WTC11 (cell line): ENCODE measurements around the gene RMI2. TPM values are rescaled to one million over a fixed set of nuclear protein-coding genes. Genes with fewer than 3 reads are reported as not detected.

ENCODE experiments used
- ATAC-seq: fragments of 200-7000 bp; cut with Tn5 transposase; 2 replicates; pipeline ENCODE4 v1.10.0; 2021; ENCODE audit warnings: mild to moderate bottlenecking, moderate library complexity
- CTCF ChIA-PET: fragments of 300-600 bp; sonication (Branson Sonifier 250); formaldehyde crosslinking; loops from one replicate; lab custom pipeline; 2021; ENCODE audit warnings: antibody characterized with exemption; lab: Charles Lee
- POLR2A ChIA-PET: fragments of 350-600 bp; sonication (Branson Sonifier 250); formaldehyde crosslinking; loops from one replicate; lab custom pipeline; 2021; ENCODE audit warnings: antibody characterized with exemption; lab: Charles Lee
- DNase-seq: peaks from one replicate; pipeline ENCODE4 v3.0.0; 2021; ENCODE audit warnings: low spot score
- H3K27ac Mint-ChIP-seq: 2 replicates; pipeline ENCODE4 v1.8.0; 2021; ENCODE audit warnings: mixed read lengths
- H3K27me3 Mint-ChIP-seq: 2 replicates; pipeline ENCODE4 v1.8.0; 2021; ENCODE audit warnings: low read depth, mild to moderate bottlenecking, moderate library complexity, mixed read lengths
- H3K36me3 Mint-ChIP-seq: 2 replicates; pipeline ENCODE4 v1.8.0; 2021; ENCODE audit warnings: mixed read lengths
- H3K4me1 Mint-ChIP-seq: 2 replicates; pipeline ENCODE4 v1.8.0; 2022; ENCODE audit warnings: mixed read lengths
- H3K4me3 Mint-ChIP-seq: 2 replicates; pipeline ENCODE4 v1.8.0; 2021; ENCODE audit warnings: mild to moderate bottlenecking, moderate library complexity, mixed read lengths
- H3K9me3 Mint-ChIP-seq: 2 replicates; pipeline ENCODE4 v1.8.0; 2021; ENCODE audit warnings: mixed read lengths
- FOXJ3 ChIP-seq: sonication (generic); formaldehyde crosslinking; IDR thresholded peaks from 2 replicates; pipeline ENCODE4 v1.9.0; 2021; ENCODE audit warnings: missing genetic modification reagents, mild to moderate bottlenecking, borderline replicate concordance
- FOXK1 ChIP-seq: sonication (generic); formaldehyde crosslinking; IDR thresholded peaks from 2 replicates; pipeline ENCODE4 v1.8.0; 2022; ENCODE audit warnings: mild to moderate bottlenecking, moderate library complexity, missing genetic modification reagents
- KAT7 ChIP-seq: sonication (generic); formaldehyde crosslinking; IDR thresholded peaks from 2 replicates; pipeline ENCODE4 v1.8.1; 2023; ENCODE audit warnings: missing genetic modification reagents, mild to moderate bottlenecking, borderline replicate concordance
- NR2C2 ChIP-seq: sonication (generic); formaldehyde crosslinking; IDR thresholded peaks from 2 replicates; pipeline ENCODE4 v1.8.0; 2022; ENCODE audit warnings: mild to moderate bottlenecking, missing genetic modification reagents
- OVOL2 ChIP-seq: fragments of 250-450 bp; sonication (Bioruptor Pico); IDR thresholded peaks from 2 replicates; pipeline ENCODE4 v1.9.0; 2021; ENCODE audit warnings: mild to moderate bottlenecking, borderline replicate concordance
- PRRX2 ChIP-seq: fragments of 250-450 bp; sonication (Bioruptor Pico); IDR thresholded peaks from 2 replicates; pipeline ENCODE4 v1.8.0; 2021; ENCODE audit warnings: mild to moderate bottlenecking
- RELA ChIP-seq: sonication (generic); formaldehyde crosslinking; IDR thresholded peaks from 2 replicates; pipeline ENCODE4 v1.8.1; 2022; ENCODE audit warnings: missing genetic modification reagents, mild to moderate bottlenecking, borderline replicate concordance
- TCF7 ChIP-seq: sonication (generic); formaldehyde crosslinking; IDR thresholded peaks from 2 replicates; pipeline ENCODE4 v1.8.0; 2022; ENCODE audit warnings: mild to moderate bottlenecking, low read depth, missing genetic modification reagents, moderate library complexity
- TEAD1 ChIP-seq: sonication (generic); formaldehyde crosslinking; IDR thresholded peaks from 2 replicates; pipeline ENCODE4 v1.8.0; 2022; ENCODE audit warnings: mild to moderate bottlenecking, missing genetic modification reagents
- ZNF121 ChIP-seq: sonication (generic); formaldehyde crosslinking; IDR thresholded peaks from 2 replicates; pipeline ENCODE4 v1.8.0; 2023; ENCODE audit warnings: missing genetic modification reagents
- ZNF317 ChIP-seq: sonication (generic); formaldehyde crosslinking; IDR thresholded peaks from 2 replicates; pipeline ENCODE4 v1.8.1; 2023; ENCODE audit warnings: low read depth, mild to moderate bottlenecking, moderate library complexity, missing genetic modification reagents, borderline replicate concordance
- total RNA-seq: library from RNA; stranded (reverse); gene quantifications from 3 replicates; pipeline ENCODE4 v1.2.3, GENCODE V29; 2021
- TF ChIP-seq, protein P1 (sequence below): sonication (generic); formaldehyde crosslinking; IDR thresholded peaks from 2 replicates; pipeline ENCODE4 v1.8.0; 2022; ENCODE audit warnings: mild to moderate bottlenecking, missing genetic modification reagents
- TF ChIP-seq, protein P2 (sequence below): sonication (generic); formaldehyde crosslinking; IDR thresholded peaks from 2 replicates; pipeline ENCODE4 v1.8.0; 2023; ENCODE audit warnings: missing genetic modification reagents, mild to moderate bottlenecking, borderline replicate concordance
- TF ChIP-seq, protein P3 (sequence below): sonication (generic); formaldehyde crosslinking; IDR thresholded peaks from 2 replicates; pipeline ENCODE4 v1.8.0; 2023; ENCODE audit warnings: mild to moderate bottlenecking, missing genetic modification reagents
- TF ChIP-seq, protein P4 (sequence below): fragments of 250-450 bp; sonication (Bioruptor Pico); IDR thresholded peaks from 2 replicates; pipeline ENCODE4 v1.8.0; 2021; ENCODE audit warnings: mild to moderate bottlenecking
- TF ChIP-seq, protein P5 (sequence below): sonication (generic); formaldehyde crosslinking; IDR thresholded peaks from 2 replicates; pipeline ENCODE4 v1.8.1; 2023; ENCODE audit warnings: mild to moderate bottlenecking, missing genetic modification reagents, borderline replicate concordance
- TF ChIP-seq, protein P6 (sequence below): sonication (generic); formaldehyde crosslinking; conservative IDR thresholded peaks from 2 replicates; pipeline ENCODE4 v1.8.1; 2023; ENCODE audit warnings: mild to moderate bottlenecking, low read depth, missing genetic modification reagents, moderate library complexity
- TF ChIP-seq, protein P7 (sequence below): sonication (generic); formaldehyde crosslinking; IDR thresholded peaks from 2 replicates; pipeline ENCODE4 v1.8.1; 2023; ENCODE audit warnings: mild to moderate bottlenecking, missing genetic modification reagents

The RMI2 gene
- total RNA-seq, 1 experiment from 2014 or later = 79.0 TPM

DNA sequence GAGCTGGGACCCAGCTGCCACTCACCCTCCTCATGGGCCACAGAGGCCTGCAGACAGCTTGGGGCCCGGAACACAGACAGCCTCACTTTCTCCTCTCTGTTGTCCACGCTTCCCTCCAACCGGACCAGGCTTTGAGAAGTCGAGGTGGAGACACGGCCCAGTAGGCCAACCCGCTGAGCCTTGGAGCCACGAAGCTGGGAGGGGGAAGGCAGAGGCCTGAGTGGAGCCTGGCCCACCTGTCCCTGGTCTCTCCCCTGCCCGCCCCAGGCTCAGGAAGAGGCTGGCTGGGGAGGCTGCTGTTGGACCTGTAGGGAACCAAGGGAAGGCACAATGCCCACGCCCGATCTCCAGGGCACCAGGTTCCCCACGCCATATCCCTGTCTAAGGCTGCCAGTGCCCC lies 48.1 kb downstream of the RMI2 start:
- no peak for ATAC-seq

DNA sequence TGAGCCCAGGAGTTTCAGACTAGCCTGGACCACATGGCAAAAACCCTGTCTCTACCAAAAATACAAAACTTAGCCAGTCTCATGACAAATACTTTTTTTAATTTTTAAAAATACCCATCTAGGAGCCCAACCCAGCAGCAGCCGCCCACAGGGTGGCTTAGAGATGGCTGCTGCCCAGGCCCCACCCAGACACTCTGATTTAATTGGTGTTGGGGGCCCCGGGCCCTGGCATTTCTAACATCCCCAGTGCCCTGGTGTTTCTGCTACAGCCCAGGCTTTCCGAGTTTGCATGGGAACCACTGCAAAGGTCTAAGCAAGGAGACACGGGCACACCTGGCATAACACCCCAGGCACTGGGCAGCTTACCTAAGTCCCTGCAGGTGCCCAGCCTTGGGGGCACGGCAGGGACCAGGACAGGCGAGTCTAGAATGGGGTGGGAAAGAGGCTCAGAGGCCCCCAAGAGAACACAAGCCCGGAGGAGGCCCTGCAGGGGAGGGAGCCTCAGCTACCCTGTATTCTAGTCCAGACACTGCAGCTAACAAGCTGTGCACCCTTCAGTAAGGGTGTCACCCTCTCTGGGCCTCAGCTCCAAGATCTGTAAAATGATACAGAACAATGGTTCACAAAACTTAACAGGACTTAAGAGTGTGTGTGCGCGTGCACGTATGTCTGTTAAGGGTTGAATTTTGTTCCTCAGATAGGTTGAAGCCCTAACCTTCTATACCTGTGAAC lies 48.8 kb downstream of the RMI2 start:
- ATAC-seq = no peak
- H3K4me3 Mint-ChIP-seq = no peak overlapping the region
- CTCF ChIA-PET = interaction anchor here (1.4 to 14.9 kb wide), 4 partner anchors 8 to 321 kb away, joined by 3 to 234 read pairs (median 38); no protein-coding TSS in a partner anchor
- POLR2A ChIA-PET = no interaction called here
- no peaks in the 10 kb centered on the region for H3K36me3 Mint-ChIP-seq
- no peaks in the 10 kb centered on the region for H3K9me3 Mint-ChIP-seq
- no peak for DNase-seq
- H3K4me1 Mint-ChIP-seq = peaks cover 26% of the 10 kb centered on the region
- H3K27ac Mint-ChIP-seq = no peak overlapping the region
- H3K27me3 Mint-ChIP-seq = no peaks in the 10 kb centered on the region
- TF ChIP-seq PRRX2 (CRISPR knock-in tag) = no peak
- TF ChIP-seq, protein P1, sequence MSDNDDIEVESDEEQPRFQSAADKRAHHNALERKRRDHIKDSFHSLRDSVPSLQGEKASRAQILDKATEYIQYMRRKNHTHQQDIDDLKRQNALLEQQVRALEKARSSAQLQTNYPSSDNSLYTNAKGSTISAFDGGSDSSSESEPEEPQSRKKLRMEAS (CRISPR knock-in tag) = no peak
- TF ChIP-seq, protein P2, sequence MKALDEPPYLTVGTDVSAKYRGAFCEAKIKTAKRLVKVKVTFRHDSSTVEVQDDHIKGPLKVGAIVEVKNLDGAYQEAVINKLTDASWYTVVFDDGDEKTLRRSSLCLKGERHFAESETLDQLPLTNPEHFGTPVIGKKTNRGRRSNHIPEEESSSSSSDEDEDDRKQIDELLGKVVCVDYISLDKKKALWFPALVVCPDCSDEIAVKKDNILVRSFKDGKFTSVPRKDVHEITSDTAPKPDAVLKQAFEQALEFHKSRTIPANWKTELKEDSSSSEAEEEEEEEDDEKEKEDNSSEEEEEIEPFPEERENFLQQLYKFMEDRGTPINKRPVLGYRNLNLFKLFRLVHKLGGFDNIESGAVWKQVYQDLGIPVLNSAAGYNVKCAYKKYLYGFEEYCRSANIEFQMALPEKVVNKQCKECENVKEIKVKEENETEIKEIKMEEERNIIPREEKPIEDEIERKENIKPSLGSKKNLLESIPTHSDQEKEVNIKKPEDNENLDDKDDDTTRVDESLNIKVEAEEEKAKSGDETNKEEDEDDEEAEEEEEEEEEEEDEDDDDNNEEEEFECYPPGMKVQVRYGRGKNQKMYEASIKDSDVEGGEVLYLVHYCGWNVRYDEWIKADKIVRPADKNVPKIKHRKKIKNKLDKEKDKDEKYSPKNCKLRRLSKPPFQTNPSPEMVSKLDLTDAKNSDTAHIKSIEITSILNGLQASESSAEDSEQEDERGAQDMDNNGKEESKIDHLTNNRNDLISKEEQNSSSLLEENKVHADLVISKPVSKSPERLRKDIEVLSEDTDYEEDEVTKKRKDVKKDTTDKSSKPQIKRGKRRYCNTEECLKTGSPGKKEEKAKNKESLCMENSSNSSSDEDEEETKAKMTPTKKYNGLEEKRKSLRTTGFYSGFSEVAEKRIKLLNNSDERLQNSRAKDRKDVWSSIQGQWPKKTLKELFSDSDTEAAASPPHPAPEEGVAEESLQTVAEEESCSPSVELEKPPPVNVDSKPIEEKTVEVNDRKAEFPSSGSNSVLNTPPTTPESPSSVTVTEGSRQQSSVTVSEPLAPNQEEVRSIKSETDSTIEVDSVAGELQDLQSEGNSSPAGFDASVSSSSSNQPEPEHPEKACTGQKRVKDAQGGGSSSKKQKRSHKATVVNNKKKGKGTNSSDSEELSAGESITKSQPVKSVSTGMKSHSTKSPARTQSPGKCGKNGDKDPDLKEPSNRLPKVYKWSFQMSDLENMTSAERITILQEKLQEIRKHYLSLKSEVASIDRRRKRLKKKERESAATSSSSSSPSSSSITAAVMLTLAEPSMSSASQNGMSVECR = no peak
- no peak for TF ChIP-seq TCF7 (CRISPR knock-in tag)
- no peak for TF ChIP-seq OVOL2 (CRISPR knock-in tag)
- TF ChIP-seq, protein P3, sequence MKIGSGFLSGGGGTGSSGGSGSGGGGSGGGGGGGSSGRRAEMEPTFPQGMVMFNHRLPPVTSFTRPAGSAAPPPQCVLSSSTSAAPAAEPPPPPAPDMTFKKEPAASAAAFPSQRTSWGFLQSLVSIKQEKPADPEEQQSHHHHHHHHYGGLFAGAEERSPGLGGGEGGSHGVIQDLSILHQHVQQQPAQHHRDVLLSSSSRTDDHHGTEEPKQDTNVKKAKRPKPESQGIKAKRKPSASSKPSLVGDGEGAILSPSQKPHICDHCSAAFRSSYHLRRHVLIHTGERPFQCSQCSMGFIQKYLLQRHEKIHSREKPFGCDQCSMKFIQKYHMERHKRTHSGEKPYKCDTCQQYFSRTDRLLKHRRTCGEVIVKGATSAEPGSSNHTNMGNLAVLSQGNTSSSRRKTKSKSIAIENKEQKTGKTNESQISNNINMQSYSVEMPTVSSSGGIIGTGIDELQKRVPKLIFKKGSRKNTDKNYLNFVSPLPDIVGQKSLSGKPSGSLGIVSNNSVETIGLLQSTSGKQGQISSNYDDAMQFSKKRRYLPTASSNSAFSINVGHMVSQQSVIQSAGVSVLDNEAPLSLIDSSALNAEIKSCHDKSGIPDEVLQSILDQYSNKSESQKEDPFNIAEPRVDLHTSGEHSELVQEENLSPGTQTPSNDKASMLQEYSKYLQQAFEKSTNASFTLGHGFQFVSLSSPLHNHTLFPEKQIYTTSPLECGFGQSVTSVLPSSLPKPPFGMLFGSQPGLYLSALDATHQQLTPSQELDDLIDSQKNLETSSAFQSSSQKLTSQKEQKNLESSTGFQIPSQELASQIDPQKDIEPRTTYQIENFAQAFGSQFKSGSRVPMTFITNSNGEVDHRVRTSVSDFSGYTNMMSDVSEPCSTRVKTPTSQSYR (CRISPR knock-in tag) = no peak
- TF ChIP-seq, protein P4, sequence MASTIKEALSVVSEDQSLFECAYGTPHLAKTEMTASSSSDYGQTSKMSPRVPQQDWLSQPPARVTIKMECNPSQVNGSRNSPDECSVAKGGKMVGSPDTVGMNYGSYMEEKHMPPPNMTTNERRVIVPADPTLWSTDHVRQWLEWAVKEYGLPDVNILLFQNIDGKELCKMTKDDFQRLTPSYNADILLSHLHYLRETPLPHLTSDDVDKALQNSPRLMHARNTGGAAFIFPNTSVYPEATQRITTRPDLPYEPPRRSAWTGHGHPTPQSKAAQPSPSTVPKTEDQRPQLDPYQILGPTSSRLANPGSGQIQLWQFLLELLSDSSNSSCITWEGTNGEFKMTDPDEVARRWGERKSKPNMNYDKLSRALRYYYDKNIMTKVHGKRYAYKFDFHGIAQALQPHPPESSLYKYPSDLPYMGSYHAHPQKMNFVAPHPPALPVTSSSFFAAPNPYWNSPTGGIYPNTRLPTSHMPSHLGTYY = no peak
- TF ChIP-seq FOXK1 (CRISPR knock-in tag) = no peak
- TF ChIP-seq, protein P5, sequence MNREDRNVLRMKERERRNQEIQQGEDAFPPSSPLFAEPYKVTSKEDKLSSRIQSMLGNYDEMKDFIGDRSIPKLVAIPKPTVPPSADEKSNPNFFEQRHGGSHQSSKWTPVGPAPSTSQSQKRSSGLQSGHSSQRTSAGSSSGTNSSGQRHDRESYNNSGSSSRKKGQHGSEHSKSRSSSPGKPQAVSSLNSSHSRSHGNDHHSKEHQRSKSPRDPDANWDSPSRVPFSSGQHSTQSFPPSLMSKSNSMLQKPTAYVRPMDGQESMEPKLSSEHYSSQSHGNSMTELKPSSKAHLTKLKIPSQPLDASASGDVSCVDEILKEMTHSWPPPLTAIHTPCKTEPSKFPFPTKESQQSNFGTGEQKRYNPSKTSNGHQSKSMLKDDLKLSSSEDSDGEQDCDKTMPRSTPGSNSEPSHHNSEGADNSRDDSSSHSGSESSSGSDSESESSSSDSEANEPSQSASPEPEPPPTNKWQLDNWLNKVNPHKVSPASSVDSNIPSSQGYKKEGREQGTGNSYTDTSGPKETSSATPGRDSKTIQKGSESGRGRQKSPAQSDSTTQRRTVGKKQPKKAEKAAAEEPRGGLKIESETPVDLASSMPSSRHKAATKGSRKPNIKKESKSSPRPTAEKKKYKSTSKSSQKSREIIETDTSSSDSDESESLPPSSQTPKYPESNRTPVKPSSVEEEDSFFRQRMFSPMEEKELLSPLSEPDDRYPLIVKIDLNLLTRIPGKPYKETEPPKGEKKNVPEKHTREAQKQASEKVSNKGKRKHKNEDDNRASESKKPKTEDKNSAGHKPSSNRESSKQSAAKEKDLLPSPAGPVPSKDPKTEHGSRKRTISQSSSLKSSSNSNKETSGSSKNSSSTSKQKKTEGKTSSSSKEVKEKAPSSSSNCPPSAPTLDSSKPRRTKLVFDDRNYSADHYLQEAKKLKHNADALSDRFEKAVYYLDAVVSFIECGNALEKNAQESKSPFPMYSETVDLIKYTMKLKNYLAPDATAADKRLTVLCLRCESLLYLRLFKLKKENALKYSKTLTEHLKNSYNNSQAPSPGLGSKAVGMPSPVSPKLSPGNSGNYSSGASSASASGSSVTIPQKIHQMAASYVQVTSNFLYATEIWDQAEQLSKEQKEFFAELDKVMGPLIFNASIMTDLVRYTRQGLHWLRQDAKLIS (CRISPR knock-in tag) = no peak

More for the DNA sequence above, 48.1 kb downstream of the RMI2 start:
- no peaks in the 10 kb centered on the region for H3K27me3 Mint-ChIP-seq
- TF ChIP-seq ZNF317 (CRISPR knock-in tag) (no peak), KAT7 (no peak), RELA (CRISPR knock-in tag) (no peak), PRRX2 (CRISPR knock-in tag) (no peak), TEAD1 (CRISPR knock-in tag) (no peak), NR2C2 (CRISPR knock-in tag) (no peak), FOXJ3 (no peak), ZNF121 (CRISPR knock-in tag) (no peak)
- TF ChIP-seq, protein P6, sequence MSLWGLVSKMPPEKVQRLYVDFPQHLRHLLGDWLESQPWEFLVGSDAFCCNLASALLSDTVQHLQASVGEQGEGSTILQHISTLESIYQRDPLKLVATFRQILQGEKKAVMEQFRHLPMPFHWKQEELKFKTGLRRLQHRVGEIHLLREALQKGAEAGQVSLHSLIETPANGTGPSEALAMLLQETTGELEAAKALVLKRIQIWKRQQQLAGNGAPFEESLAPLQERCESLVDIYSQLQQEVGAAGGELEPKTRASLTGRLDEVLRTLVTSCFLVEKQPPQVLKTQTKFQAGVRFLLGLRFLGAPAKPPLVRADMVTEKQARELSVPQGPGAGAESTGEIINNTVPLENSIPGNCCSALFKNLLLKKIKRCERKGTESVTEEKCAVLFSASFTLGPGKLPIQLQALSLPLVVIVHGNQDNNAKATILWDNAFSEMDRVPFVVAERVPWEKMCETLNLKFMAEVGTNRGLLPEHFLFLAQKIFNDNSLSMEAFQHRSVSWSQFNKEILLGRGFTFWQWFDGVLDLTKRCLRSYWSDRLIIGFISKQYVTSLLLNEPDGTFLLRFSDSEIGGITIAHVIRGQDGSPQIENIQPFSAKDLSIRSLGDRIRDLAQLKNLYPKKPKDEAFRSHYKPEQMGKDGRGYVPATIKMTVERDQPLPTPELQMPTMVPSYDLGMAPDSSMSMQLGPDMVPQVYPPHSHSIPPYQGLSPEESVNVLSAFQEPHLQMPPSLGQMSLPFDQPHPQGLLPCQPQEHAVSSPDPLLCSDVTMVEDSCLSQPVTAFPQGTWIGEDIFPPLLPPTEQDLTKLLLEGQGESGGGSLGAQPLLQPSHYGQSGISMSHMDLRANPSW (CRISPR knock-in tag) = no peak
- TF ChIP-seq, protein P7, sequence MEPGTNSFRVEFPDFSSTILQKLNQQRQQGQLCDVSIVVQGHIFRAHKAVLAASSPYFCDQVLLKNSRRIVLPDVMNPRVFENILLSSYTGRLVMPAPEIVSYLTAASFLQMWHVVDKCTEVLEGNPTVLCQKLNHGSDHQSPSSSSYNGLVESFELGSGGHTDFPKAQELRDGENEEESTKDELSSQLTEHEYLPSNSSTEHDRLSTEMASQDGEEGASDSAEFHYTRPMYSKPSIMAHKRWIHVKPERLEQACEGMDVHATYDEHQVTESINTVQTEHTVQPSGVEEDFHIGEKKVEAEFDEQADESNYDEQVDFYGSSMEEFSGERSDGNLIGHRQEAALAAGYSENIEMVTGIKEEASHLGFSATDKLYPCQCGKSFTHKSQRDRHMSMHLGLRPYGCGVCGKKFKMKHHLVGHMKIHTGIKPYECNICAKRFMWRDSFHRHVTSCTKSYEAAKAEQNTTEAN (CRISPR knock-in tag) = no peak
- no peaks in the 10 kb centered on the region for H3K9me3 Mint-ChIP-seq
- no peak overlapping the region for H3K27ac Mint-ChIP-seq
- DNase-seq = no peak
- H3K36me3 Mint-ChIP-seq = no peaks in the 10 kb centered on the region
- peaks cover 31% of the 10 kb centered on the region for H3K4me1 Mint-ChIP-seq
- POLR2A ChIA-PET = interaction anchor here (0.6 kb wide), 1 partner anchor 19 kb away, joined by 3 read pairs; no protein-coding TSS in a partner anchor
- CTCF ChIA-PET = interaction anchor here (0.5 to 3.2 kb wide), 4 partner anchors 9 to 161 kb away, joined by 3 to 23 read pairs (median 3); no protein-coding TSS in a partner anchor
- no peak overlapping the region for H3K4me3 Mint-ChIP-seq
